Amniotic stem cell (primary cell): ENCODE data around the gene TPBG.

Experiments used
- DNase-seq: peaks from one replicate; lab custom pipeline; 2025; lab: John Stamatoyannopoulos, UW

TPBG gene, protein sequence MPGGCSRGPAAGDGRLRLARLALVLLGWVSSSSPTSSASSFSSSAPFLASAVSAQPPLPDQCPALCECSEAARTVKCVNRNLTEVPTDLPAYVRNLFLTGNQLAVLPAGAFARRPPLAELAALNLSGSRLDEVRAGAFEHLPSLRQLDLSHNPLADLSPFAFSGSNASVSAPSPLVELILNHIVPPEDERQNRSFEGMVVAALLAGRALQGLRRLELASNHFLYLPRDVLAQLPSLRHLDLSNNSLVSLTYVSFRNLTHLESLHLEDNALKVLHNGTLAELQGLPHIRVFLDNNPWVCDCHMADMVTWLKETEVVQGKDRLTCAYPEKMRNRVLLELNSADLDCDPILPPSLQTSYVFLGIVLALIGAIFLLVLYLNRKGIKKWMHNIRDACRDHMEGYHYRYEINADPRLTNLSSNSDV

DNA sequence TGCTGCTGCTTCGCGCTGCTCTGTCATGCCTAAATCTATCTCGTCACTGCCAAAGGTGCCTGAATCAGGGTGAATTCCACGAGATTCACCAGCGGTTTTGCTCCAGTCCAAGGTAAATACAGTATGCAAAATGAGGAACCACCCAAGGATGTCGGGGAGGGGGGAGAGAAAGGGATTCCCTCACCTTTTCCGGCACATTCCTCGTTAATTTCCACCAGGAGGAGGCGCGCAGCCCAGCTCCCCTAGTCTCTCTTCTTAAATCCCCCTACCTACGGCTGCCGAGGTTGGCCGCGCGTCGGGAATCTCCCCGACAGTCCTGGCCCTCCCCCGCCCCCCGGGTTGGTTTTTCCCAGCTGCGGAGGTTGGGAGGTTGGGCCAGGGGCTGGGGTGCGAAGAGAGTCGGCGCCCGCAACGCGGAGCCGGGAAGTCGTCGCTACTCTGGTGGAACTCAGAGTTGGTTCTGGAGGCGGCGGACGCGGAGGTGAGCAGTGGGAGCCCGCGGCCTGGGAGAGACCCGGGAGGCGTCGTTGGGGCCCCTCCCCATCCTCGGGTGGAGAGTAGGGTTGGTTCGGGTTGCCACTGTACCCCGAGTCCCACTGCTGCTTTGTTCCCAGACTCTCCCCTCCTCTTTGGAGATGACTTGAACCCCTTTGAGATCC lies at the start of gene TPBG:
Gene TPBG (plus strand): TSS at position 390 of the 659 bp plus-strand sequence. CDS start 1,145 bp downstream, outside the sequence.
- DNase-seq, result peak; percentile 64

DNA sequence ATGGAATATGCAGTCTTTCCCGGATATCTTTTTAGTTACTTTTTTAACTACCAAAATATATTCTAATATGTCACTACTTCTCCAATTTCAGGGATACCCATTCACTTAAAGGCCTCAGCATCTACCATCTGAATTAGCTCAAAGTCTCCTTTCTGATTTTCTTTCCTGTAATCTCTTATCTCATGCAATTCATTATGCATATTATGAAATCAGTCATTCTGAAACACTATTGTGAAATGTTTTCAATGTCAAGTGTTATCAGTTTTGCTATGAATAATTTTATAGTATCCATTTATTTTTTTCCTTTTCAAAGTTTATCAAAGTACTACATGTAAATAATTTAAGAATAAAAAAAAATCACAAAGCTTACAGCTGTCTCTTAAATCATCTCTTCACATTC lies 41.2 kb upstream of the TPBG start:
- no peak for DNase-seq

DNA sequence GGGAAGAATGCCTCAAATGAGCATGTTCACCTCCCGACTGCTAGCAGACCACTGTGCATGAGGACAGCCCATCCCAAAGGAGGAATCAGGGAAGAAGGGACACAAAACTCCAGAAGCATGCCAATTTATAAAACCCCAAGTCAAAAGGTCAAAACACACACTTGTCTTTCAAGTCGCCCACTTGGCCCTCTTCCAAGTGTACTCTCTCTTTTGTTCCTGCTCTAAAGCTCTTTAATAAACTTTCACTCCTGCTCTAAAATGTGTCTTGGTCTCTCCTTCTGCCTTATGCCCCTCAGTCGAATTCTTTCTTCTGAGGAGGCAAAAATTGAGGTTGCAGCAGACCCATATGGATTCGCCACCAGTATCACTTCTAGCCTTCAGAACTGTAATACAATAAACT lies 33.9 kb upstream of the TPBG start:
- DNase-seq, result no peak

- no peak for DNase-seq
Measured at GRCh38 chr6:82330171-82330804, 33.3 kb upstream of the TPBG start.

DNA sequence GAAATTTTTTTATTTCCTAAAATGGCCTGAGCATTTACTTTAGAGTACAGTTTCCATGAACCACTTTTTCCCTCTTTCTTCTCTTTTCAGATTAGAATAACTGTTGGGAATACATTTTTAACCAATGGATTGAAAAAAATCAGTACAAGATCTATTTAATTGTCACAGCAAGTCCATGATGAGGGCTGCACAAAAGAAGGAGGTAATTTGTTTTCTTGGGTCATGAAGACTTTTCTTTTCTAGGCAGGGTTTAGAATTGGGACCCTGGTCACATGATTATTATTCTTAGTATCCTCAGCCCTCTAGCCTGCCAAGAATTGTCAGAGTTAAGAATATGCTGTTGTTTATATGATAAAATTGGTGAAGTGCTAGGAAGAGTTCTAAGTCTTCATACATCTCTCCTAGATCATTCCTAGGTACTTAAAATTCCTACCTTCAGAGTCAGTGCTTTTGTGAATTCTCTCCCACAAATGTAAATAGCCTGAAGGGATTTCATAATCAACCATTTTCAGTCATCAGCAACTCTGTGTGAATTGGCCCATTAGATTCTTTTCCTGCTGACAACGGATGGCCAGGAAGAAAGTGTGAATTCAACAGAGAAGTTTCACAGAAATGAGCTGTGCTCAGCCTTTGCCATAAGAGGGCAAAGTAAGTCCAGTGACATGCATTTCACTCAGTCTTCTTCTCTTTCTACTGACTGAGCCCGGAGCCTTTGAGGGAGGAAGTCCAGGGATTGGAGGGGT lies 32.4 kb upstream of the TPBG start:
- DNase-seq, result peak; percentile 13

- DNase-seq, result no peak
Measured at GRCh38 chr6:82333781-82334180, 29.8 kb upstream of the TPBG start.

DNA sequence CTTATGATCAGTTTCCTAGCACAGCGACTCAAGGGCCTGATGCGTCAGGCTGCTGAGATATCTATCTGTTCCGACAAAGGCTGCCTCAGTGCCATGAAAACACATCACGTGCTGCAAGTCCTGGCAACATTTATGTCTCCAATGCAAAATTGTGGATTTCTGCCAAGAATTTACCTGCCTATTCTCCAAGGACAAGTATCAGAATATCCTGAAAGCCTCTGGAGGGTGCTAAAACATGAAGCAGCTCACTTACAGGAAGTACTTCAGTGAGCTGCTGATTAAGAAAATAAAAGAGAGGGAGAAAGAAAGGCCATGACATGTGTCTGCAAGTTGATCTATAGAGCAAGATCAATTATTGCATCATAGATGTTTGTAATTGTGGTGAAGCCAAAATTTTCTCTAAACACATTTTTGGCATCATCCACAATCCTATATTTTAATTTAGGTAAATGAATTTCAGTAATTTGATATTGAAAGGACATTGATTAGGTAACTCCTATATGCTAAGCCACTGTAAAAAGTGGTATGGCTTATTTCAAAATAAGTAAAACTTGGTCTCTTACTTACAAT lies 25.8 kb upstream of the TPBG start:
- no peak for DNase-seq

- DNase-seq, result no peak
Measured at GRCh38 chr6:82348130-82348529, 15.5 kb upstream of the TPBG start.

DNA sequence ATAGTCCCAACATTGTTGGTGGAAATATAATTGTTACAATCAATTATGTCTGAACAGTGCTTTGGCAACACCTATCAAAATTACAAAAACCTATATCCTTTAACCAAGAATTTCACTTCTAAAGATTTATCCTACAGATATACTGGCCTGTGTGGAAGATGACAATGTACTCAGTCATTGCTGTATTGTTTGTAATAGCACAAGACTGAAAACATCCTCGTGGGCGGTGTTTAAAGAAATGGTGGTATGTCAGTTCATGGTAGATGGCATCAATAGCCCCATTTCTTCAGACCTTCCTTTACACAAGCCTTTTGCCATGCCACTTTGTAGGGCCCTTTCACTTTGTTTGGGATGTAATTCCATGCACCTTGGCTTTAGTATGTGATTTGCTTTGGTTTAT lies 9.8 kb upstream of the TPBG start:
- DNase-seq, result no peak

- no peak for DNase-seq
Measured at GRCh38 chr6:82360552-82360951, 3.1 kb upstream of the TPBG start.

DNA sequence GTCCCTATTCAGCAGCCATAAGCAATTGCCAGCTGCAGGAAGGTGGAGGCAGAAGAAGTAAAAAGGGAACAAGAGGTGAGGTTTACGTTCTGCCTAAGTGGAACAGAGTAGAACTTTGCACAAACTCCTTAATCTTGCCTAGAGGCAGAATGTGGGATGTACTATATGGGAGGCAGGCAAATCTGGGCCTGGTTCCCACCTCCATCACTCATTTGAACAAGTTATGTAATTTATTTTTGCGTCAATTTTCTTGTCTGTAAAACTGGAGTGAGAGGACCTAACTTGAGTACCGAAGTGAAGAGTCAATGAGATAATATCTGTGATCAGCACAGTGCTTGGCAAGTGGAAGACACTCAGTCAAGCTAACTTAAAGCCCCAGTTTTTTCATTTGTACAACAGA lies 2.0 kb upstream of the TPBG start:
- DNase-seq, result no peak

DNA sequence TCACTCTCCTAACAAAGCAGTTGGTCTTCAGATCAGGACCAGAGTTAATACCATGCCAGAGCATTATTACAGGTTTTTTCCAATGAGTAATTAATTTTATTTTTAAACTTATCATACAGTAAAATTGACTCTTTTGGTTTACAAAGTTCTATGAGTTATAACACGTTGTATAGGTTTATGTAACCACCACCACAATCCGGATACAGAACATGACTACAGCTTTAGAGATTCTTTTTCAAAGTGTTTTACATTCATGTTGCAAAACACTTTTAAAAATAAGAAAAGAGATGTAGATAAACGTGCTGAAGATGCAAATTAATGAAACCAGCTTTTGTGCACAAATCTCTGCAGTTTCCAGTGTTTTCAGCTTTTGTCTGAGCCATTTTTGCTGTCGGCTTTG lies 1.5 kb upstream of the TPBG start:
- DNase-seq, result no peak

DNA sequence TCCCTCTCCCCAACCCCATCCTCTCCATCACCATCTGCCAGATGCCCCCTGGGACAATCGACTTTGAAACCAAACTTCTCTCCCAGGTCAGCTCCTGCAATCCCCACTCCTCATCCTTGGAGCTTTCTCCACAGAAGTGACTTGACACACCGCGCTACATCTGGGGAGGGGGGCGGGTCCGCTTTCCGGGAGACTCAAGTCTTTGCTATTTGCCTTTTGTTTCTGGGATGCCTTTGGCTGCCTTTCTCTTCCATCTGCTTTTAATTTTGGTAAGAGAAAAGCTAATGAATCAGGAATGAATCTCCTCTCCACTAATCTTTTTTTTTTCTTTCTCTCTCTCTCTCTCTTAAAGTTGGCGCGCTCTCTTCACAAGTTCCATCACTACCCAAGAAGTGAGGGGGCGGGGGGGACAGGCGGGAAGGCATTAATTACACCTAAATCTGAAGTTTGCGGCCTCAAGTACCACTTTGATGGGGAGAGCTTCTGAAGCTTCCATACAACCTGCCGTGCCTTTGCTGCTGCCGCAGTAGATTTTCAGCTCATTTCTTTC lies 664 bp upstream of the TPBG start:
- DNase-seq, result peak; percentile 87

GRCh38 chr6:82364087-82365015 lies 734 bp downstream of the TPBG start:
- peak; percentile 55 for DNase-seq

DNA sequence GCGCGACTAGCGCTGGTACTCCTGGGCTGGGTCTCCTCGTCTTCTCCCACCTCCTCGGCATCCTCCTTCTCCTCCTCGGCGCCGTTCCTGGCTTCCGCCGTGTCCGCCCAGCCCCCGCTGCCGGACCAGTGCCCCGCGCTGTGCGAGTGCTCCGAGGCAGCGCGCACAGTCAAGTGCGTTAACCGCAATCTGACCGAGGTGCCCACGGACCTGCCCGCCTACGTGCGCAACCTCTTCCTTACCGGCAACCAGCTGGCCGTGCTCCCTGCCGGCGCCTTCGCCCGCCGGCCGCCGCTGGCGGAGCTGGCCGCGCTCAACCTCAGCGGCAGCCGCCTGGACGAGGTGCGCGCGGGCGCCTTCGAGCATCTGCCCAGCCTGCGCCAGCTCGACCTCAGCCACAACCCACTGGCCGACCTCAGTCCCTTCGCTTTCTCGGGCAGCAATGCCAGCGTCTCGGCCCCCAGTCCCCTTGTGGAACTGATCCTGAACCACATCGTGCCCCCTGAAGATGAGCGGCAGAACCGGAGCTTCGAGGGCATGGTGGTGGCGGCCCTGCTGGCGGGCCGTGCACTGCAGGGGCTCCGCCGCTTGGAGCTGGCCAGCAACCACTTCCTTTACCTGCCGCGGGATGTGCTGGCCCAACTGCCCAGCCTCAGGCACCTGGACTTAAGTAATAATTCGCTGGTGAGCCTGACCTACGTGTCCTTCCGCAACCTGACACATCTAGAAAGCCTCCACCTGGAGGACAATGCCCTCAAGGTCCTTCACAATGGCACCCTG lies 1.6 kb downstream of the TPBG start:
- DNase-seq, result peak; percentile 26

DNA sequence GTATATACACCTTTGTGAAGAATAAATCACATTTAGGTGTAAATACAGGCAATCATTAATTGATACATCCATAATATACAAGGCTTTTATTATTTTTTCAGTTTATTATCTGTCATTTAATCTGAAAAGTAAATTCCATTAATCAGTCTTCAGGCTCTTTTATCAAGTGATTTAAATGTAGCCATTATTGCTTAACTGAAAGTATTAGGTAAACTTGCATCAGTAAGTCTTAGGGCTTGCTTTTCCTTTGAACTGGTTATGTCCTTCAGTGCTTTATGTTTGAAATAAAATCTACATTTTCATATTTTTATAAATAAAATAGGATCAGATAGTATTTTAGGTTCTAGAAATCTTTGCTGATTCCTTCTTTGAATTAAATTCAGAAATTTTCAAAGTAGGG lies 4.1 kb downstream of the TPBG start:
- no peak for DNase-seq

DNA sequence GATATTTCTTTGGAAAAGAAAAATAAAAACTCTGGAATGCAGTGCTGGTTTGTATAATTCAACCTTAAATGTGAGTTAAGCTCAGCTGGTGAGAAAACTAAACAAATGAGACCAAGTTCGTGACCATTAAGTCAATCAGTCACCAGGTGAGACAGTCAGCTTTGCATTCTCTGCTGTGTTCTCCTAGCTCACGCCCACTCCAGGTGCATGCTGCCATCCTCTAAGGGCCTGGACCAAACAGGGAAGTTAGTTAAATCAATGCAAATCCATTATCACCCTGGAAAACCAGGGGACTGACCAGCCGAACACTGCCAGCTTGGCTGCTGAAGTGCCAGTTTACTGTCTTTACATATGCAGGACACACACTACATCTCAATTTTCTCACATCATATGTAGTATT lies 7.2 kb downstream of the TPBG start:
- DNase-seq, result no peak

- DNase-seq, result no peak
Measured at GRCh38 chr6:82371799-82372546, 8.4 kb downstream of the TPBG start.

- DNase-seq, result no peak
Measured at GRCh38 chr6:82372656-82373055, 9.0 kb downstream of the TPBG start.
